ENCODE measurements around the gene USP35. TPM values are rescaled to one million over a fixed set of nuclear protein-coding genes. Genes with fewer than 3 reads are reported as not detected.
A peak's percentile ranks its signal among the peaks of the same experiment; 100 is the strongest.

The USP35 gene
- total RNA-seq, 4 donors from 2014 or later, result 4.6 to 6.1 (median 5.4) TPM

GRCh38 chr11:78244546-78245255, 56.0 kb downstream of the USP35 start:
- TF ChIP-seq CTCF (IDR thresholded peaks at IDR 0.05 in 4 of 5, conservative IDR thresholded peaks at IDR 0.05 in 1 of 5), result no peak
- no peak for TF ChIP-seq POLR2A (IDR thresholded peaks at IDR 0.05)
- Histone ChIP-seq H3K4me1 (peaks cover 7 to 11% of the 10 kb centered on the region in 2 donors), H3K4me3 (no peak overlapping the region), H3K9me3 (no peaks in the 10 kb centered on the region), H3K27ac (peak overlapping the region in 1 of 4 donors; percentile 56), H3K36me3 (peaks cover 0 to under 1% of the 10 kb centered on the region in 2 donors), H3K27me3 (no peaks in the 10 kb centered on the region)
- intact Hi-C loops (cut with DNase I; ENCODE audit: low total_unique reads) (no loop called here), in situ Hi-C loops (cut with MboI; ENCODE audit: low sequenced_read_pairs in 4 of 4) (loop anchor here in 2 of 4 donors (25.0 kb wide), 1 partner anchor 168 kb away; the partner anchor contains the start of gene GAB2 (in 2 of the 2))
- no peak for DNase-seq
- no peak for ATAC-seq

- no peak for DNase-seq
- peaks cover 7 to 29% of the 10 kb centered on the region in 2 donors for H3K4me1 ChIP-seq
- intact Hi-C loops (cut with DNase I; ENCODE audit: low total_unique reads), result no loop called here
- H3K27ac ChIP-seq, result no peak overlapping the region
- H3K9me3 ChIP-seq, result no peaks in the 10 kb centered on the region
- H3K4me3 ChIP-seq, result no peak overlapping the region
- in situ Hi-C loops (cut with MboI; ENCODE audit: low sequenced_read_pairs in 4 of 4), result loop anchor here in 2 of 4 donors (25.0 kb wide), 1 partner anchor 164 kb away; the partner anchor contains the start of gene GAB2 (in 2 of the 2)
- H3K27me3 ChIP-seq, result no peaks in the 10 kb centered on the region
- H3K36me3 ChIP-seq, result peaks cover 0 to 5% of the 10 kb centered on the region in 2 donors
- TF ChIP-seq POLR2A (IDR thresholded peaks at IDR 0.05), result no peak
- no peak for TF ChIP-seq CTCF (IDR thresholded peaks at IDR 0.05 in 4 of 5, conservative IDR thresholded peaks at IDR 0.05 in 1 of 5)
- ATAC-seq, result no peak
These were observed 59.5 kb downstream of the USP35 start for GRCh38 chr11:78248191-78248590.

GRCh38 chr11:78248903-78249302, 60.2 kb downstream of the USP35 start:
- Histone ChIP-seq H3K27ac (no peak overlapping the region), H3K4me1 (peaks cover 4 to 26% of the 10 kb centered on the region in 2 donors), H3K27me3 (no peaks in the 10 kb centered on the region), H3K9me3 (no peaks in the 10 kb centered on the region), H3K36me3 (peaks cover 0 to 5% of the 10 kb centered on the region in 2 donors), H3K4me3 (no peak overlapping the region)
- ATAC-seq (no peak), DNase-seq (no peak)
- in situ Hi-C loops (cut with MboI; ENCODE audit: low sequenced_read_pairs in 4 of 4), result loop anchor here in 2 of 4 donors (25.0 kb wide), 1 partner anchor 163 kb away; the partner anchor contains the start of gene GAB2 (in 2 of the 2)
- intact Hi-C loops (cut with DNase I; ENCODE audit: low total_unique reads), result no loop called here
- no peak for TF ChIP-seq POLR2A (IDR thresholded peaks at IDR 0.05)
- TF ChIP-seq CTCF (IDR thresholded peaks at IDR 0.05 in 4 of 5, conservative IDR thresholded peaks at IDR 0.05 in 1 of 5), result no peak

DNA sequence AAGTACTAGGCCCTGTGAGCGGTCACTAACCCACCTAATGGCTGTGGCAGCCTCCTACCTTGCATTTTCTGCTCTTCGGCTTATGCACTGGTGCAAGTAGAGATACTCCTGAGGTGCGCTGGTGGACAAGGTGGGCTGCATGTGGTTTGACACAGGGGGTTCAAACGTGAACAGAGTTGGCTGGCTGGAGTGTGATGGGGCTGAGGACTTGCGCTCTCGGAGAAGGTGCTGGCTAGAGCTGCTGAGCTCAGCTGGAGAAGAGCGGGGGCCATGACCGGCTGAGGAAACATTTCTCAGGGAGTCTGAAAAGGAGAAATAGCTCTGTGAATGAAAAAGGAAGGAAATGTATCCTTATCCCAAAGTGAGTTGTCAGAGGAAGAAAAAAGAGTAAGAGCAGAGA, 61.4 kb downstream of the USP35 start:
- in situ Hi-C loops (cut with MboI; ENCODE audit: low sequenced_read_pairs in 4 of 4) (no loop called here), intact Hi-C loops (cut with DNase I; ENCODE audit: low total_unique reads) (no loop called here)

More for the DNA sequence above, 61.4 kb downstream of the USP35 start:
- no peak for DNase-seq
- TF ChIP-seq CTCF (IDR thresholded peaks at IDR 0.05 in 4 of 5, conservative IDR thresholded peaks at IDR 0.05 in 1 of 5), result no peak
- TF ChIP-seq POLR2A (IDR thresholded peaks at IDR 0.05), result no peak
- no peak overlapping the region for H3K27ac ChIP-seq
- H3K4me1 ChIP-seq, result peaks cover 0 to 18% of the 10 kb centered on the region in 2 donors
- peaks cover 0 to 5% of the 10 kb centered on the region in 2 donors for H3K36me3 ChIP-seq
- no peaks in the 10 kb centered on the region for H3K27me3 ChIP-seq
- no peaks in the 10 kb centered on the region for H3K9me3 ChIP-seq
- H3K4me3 ChIP-seq, result no peak overlapping the region
- no peak for ATAC-seq
